NCI-H1436 (cell line): ENCODE data around the gene LYPD6B.

ENCODE experiments used
- DNase-seq: peaks from one replicate; lab custom pipeline; 2025; lab: John Stamatoyannopoulos, UW

The LYPD6B gene

DNA sequence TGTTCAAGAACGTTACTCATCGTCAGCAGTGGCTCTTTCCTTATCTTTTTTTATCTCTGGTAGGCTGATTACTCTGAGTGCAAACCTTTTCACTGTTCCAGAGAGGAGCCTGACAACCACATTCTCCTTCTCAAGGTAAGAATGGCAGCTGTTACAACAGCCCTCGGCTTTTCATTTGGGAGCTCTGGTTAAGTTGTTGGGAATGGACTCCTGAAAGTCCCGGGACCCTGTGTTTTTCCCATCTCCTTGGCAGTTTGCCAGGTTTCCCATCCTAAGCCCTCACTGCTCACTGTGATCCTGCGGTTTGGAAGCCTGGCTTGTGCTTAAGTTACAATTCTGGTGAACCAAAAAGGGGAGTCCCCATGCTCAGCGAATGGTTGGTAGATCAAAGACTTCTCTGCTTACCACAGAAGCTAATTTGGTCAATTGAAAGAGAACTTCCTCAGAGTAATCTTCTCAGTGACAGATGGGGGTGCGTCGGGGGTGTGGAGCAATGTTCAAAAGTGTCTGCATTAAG lies 122.3 kb downstream of the LYPD6B start:
- no peak for DNase-seq

- no peak for DNase-seq
These were observed 123.2 kb downstream of the LYPD6B start for GRCh38 chr2:149161481-149162225.

- no peak for DNase-seq
These were observed 125.8 kb downstream of the LYPD6B start for GRCh38 chr2:149164296-149164695.

DNA sequence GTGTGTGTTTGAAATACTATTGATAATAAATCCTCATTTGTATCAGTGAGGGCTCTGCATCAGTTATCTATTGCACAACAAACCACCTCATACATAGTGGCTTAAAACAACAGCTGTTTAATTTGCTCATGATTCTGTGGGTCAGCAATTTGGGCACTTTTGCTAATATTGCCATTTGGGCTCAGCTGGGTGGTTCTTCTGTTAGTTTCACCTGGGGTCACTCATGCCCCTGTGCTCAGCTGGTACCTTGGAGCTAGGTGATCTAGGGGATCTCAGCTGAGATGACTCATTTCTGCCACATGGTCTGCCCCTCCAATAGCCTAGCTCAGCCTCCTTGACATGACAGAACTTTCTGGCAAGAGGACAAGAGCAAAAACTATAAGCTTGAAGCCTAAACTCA lies 126.3 kb downstream of the LYPD6B start:
- DNase-seq = no peak

- no peak for DNase-seq
These were observed 128.7 kb downstream of the LYPD6B start for GRCh38 chr2:149167001-149167780.

- no peak for DNase-seq
These were observed 129.4 kb downstream of the LYPD6B start for GRCh38 chr2:149167941-149168340.

GRCh38 chr2:149169656-149170055 lies 131.2 kb downstream of the LYPD6B start:
- no peak for DNase-seq

DNA sequence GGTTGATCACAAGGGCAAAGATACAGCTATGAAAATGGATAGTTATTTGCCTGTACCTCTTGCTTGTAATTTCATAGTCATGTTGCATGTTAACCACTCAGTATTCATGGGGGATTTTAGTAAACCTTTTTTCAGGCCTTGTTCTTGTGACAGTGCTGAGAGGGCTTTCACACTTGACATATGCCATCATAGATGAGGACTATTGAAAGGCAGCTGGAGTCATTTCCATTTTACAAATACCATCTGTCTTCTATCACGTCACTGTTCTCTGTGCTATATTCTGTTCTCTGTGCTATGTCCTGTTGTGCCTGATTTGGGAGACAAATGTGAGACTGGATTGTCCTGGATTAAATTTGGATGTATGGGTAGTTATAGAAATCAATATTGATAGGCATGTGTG lies 131.7 kb downstream of the LYPD6B start:
- no peak for DNase-seq

DNA sequence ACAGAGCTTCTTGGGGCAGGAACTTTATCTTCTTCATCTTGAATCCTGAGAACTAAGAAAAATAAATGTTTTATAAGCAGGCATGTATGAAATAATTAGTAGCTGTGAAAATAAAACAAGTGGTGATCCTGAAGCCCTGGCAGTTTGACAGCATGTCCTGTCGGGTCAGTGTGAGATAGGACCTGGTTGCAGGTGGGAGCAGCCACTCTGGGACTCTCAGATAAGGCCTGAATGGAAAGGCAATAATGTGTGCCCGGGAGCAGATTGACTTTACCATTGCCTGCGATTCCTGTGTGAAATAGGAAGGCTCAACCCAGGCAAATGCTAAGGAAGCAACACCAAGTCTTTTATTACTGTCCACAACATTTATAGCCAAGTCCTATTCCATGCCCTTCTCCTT lies 132.4 kb downstream of the LYPD6B start:
- DNase-seq = no peak

- DNase-seq = no peak
These were observed 134.7 kb downstream of the LYPD6B start for GRCh38 chr2:149173220-149173619.

- DNase-seq = no peak
These were observed 137.5 kb downstream of the LYPD6B start for GRCh38 chr2:149175956-149176355.

GRCh38 chr2:149178612-149179011 lies 140.1 kb downstream of the LYPD6B start:
- no peak for DNase-seq

GRCh38 chr2:149180226-149180875 lies 141.9 kb downstream of the LYPD6B start:
- no peak for DNase-seq

DNA sequence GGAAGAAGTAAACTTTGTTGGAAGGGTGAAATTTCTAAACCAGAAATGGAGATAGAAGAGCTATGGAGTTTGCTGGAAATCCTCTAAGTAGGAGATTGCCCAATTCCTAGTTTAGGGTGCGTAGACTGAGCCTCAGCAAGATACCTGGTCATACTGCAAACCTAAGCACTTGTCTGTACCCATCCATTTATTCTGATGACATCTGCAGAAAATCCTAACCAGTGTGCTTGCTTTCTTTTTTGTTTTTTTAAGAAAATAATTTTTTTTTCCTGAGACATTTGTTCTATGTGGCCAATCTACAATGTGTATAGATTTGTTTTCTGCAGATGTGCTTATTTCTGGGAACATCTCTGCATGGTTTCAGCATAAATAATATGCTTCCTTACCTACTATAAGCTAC lies 144.7 kb downstream of the LYPD6B start:
- no peak for DNase-seq

GRCh38 chr2:149184991-149185390 lies 146.5 kb downstream of the LYPD6B start:
- no peak for DNase-seq

GRCh38 chr2:149185942-149186490 lies 147.5 kb downstream of the LYPD6B start:
- no peak for DNase-seq

DNA sequence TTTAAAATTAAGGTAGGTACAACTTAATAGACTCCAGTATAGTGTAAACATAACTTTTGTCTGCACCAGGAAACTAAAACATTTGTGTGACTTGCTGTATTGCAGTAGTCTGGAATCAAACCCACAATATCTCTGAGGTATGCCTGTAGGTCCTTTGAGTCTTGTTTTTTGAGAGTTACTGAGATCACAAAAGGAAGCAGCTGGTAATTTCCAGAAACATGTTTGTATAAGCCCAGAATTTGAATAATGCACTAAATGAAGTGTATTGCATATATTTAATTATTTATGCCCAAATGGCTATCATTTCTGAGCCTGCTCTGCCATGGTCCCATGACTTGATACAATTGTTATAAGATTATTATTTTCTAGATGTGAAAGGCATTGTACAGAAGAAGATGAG lies 148.6 kb downstream of the LYPD6B start:
- DNase-seq = no peak

- DNase-seq = no peak
These were observed 149.8 kb downstream of the LYPD6B start for GRCh38 chr2:149188291-149188690.

DNA sequence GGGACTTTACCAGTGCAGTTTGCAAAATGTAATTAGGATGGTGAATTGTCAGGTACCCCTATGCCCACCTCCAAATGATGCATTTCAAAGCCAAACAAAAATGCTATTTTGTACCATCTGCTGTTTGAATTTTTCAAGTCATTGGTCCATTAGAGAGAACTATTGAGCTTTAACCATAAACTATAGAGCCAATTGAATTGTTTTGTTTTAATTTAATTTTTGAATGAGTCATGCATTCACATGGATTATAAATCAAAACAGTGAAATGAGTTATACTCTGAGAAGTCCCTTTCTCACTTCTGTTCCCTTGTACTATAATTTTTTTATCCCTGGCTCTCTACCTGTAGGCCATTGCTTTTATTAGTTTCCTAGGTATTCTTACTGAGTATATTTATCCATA lies 151.3 kb downstream of the LYPD6B start:
- DNase-seq = no peak

DNA sequence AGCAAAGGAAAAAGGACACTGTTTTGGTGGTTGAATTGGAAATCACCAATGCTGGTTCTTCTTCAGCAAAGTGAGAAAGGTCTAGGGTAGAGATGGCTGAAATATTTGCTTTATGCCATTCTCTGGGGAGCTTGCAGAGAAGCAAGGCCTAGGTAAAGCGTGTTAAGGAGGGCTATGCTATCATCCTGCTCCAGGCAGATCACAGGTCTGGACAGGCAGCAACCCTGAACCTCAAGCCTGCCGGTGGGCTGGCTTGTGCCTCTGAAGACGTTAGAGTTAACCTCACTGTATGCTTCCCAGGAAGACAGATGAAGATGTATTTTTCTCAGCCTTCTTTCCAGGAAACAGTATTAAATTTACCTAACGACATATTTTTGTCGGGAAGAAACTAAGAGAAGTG lies 153.4 kb downstream of the LYPD6B start:
- no peak for DNase-seq

DNA sequence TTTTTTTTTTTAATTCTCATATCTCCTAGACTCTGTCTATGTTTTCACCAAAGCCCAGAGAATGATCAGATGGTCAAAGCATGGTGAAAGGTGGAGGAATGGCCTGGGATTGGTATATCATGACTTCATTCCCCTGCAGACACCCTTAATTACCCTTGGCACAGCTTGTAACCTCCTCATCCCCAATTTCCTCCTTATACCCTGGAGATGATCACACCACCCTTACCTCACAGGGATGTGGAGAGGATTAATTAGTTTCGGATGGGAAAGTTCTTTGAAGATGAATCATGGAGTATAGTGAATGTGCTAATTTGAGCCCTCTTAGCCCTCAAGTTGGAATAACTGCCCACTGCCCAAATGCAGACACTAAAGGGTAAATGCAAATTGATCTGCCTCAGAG lies 153.9 kb downstream of the LYPD6B start:
- no peak for DNase-seq

DNA sequence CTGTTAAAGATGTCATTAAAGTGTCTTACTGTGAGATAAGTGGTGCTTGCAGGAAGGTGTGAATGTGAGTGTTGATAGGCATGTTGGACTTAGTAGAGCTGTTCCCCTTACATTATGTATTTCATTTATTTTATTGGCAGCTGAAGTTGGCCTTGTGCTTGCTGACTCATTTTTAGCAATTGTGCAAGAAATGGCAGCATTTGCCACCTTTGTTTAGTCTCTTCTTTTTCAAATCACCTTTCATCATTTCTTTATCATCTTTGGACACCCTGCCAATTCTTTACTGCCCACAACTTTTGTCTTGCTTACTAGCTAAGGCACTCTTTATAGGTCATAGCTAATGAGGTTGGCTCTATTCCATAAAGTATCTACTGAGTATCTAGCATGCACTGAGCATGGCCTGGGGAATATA lies 161.6 kb downstream of the LYPD6B start:
- DNase-seq = no peak

- DNase-seq = no peak
These were observed 166.2 kb downstream of the LYPD6B start for GRCh38 chr2:149204686-149205085.
